PC-9 (cell line): ENCODE data around the gene GOLGA1. TPM values are rescaled to one million over a fixed set of nuclear protein-coding genes. Genes with fewer than 3 reads are reported as not detected.
A peak's percentile ranks its signal among the peaks of the same experiment; 100 is the strongest.

ENCODE experiments used
- BruUV-seq: library from RNA; stranded (reverse); fragments of 400-500 nt; replicated peaks from 2 replicates; lab custom pipeline; 2021; lab: Mats Ljungman, UMichigan
- CTCF ChIA-PET: fragments of 300-600 bp; sonication (Branson Sonifier 250); formaldehyde crosslinking; loops from one replicate; lab custom pipeline; 2022; ENCODE audit warnings: antibody characterized with exemption; lab: Charles Lee
- POLR2A ChIA-PET: fragments of 300-600 bp; sonication (Branson Sonifier 250); formaldehyde crosslinking; loops from one replicate; lab custom pipeline; 2022; ENCODE audit warnings: antibody characterized with exemption; ENCODE audit not compliant: unreplicated experiment; lab: Charles Lee
- DNase-seq, 2 experiments: peaks; one replicate each; pipeline versions ENCODE4 v3.0.0 to v3.0.0-alpha.2; 2015 to 2022; ENCODE audit warnings: mixed read lengths in 1 of 2
- H2AFZ ChIP-seq: fragments of 200-600 bp; sonication (generic); 2 replicates; pipeline ENCODE4 v1.8.1; 2017; ENCODE audit warnings: antibody characterized with exemption
- H3F3A ChIP-seq: fragments of 200-600 bp; sonication (generic); 2 replicates; pipeline ENCODE4 v1.8.1; 2017; ENCODE audit warnings: antibody characterized with exemption, mild to moderate bottlenecking, low read depth; ENCODE audit not compliant: insufficient read depth
- H3K27ac ChIP-seq: fragments of 200-600 bp; sonication (generic); 2 replicates; pipeline ENCODE4 v1.6.1; 2016; ENCODE audit warnings: mixed run types
- H3K27me3 ChIP-seq: fragments of 200-600 bp; sonication (generic); 2 replicates; pipeline ENCODE4 v1.6.1; 2016; ENCODE audit warnings: low read depth, mixed run types; ENCODE audit not compliant: insufficient read depth
- H3K36me3 ChIP-seq: fragments of 200-600 bp; sonication (generic); 2 replicates; pipeline ENCODE4 v1.6.1; 2016; ENCODE audit warnings: low read depth, mixed run types
- H3K4me1 ChIP-seq: fragments of 200-600 bp; sonication (generic); replicated peaks from 2 replicates; pipeline ENCODE4 v1.6.1; 2016; ENCODE audit warnings: mixed run types; ENCODE audit not compliant: insufficient read depth
- H3K4me2 ChIP-seq: fragments of 200-600 bp; sonication (generic); 2 replicates; pipeline ENCODE4 v1.6.1; 2017; ENCODE audit warnings: mixed run types
- H3K4me3 ChIP-seq: fragments of 200-600 bp; sonication (generic); 2 replicates; pipeline ENCODE4 v1.6.1; 2016; ENCODE audit warnings: mixed run types
- H3K79me2 ChIP-seq: fragments of 200-600 bp; sonication (generic); 2 replicates; pipeline ENCODE4 v1.6.1; 2017; ENCODE audit warnings: low read depth, mixed run types
- H3K9me2 ChIP-seq: fragments of 200-600 bp; sonication (generic); 2 replicates; pipeline ENCODE4 v1.8.1; 2017; ENCODE audit warnings: mild to moderate bottlenecking; ENCODE audit not compliant: insufficient read depth
- H3K9me3 ChIP-seq: fragments of 200-600 bp; sonication (generic); 2 replicates; pipeline ENCODE4 v1.8.1; 2016; ENCODE audit warnings: low read depth; ENCODE audit not compliant: insufficient read depth
- H4K20me1 ChIP-seq: fragments of 200-600 bp; sonication (generic); 2 replicates; pipeline ENCODE4 v1.8.1; 2017; ENCODE audit not compliant: insufficient read depth
- CTCF ChIP-seq: fragments of 200-600 bp; sonication (generic); conservative IDR thresholded peaks from 2 replicates; pipeline ENCODE4 v1.6.1; 2017; ENCODE audit warnings: mixed run types, antibody characterized with exemption, mild to moderate bottlenecking, moderate library complexity
- EZH2 ChIP-seq: fragments of 200-600 bp; sonication (generic); IDR thresholded peaks from 2 replicates; pipeline ENCODE4 v1.8.0; 2017; ENCODE audit warnings: antibody characterized with exemption, low read depth
- intact Hi-C: fragments of 100-400 bp; cut with micrococcal nuclease; formaldehyde crosslinking; loops from one replicate; pipeline ENCODE4 v1.10.0; 2022; ENCODE audit not compliant: unreplicated experiment
- total RNA-seq: library from RNA; stranded (reverse); gene quantifications from 2 replicates; pipeline ENCODE4 v1.2.3, GENCODE V29; 2021

Gene GOLGA1
- total RNA-seq, 1 experiment from 2014 or later: 23.0 TPM

- Histone ChIP-seq H2AFZ (no peak overlapping the region), H3K4me1 (peaks cover 44% of the 10 kb centered on the region), H3K27ac (peak overlapping the region; percentile 10; the same call in 1 of the 2 replicates), H3F3A (peaks cover 81% of the 10 kb centered on the region), H4K20me1 (peaks cover 53% of the 10 kb centered on the region), H3K36me3 (peaks cover 35% of the 10 kb centered on the region), H3K79me2 (peaks cover 34% of the 10 kb centered on the region), H3K4me2 (peak overlapping the region; percentile 97), H3K27me3 (no peaks in the 10 kb centered on the region), H3K4me3 (peak overlapping the region; percentile 97), H3K9me2 (no peaks in the 10 kb centered on the region), H3K9me3 (no peaks in the 10 kb centered on the region)
- no peak for TF ChIP-seq EZH2
- no peak for TF ChIP-seq CTCF
- BruUV-seq: no TSS peak
- DNase-seq: no peak
- intact Hi-C loops: loop anchor here (5.0 kb wide), 1 partner anchor 203 kb away; no protein-coding TSS in a partner anchor
- ChIA-PET CTCF (interaction anchor here (0.7 kb wide), 2 partner anchors 81 to 266 kb away, joined by 4 to 13 read pairs; no protein-coding TSS in a partner anchor), POLR2A (interaction anchor here (0.5 kb wide), 1 partner anchor 206 kb away, joined by 13 read pairs; no protein-coding TSS in a partner anchor)
Observed at GRCh38 chr9:124859803-124860581, 80.9 kb downstream of the GOLGA1 start.

DNA sequence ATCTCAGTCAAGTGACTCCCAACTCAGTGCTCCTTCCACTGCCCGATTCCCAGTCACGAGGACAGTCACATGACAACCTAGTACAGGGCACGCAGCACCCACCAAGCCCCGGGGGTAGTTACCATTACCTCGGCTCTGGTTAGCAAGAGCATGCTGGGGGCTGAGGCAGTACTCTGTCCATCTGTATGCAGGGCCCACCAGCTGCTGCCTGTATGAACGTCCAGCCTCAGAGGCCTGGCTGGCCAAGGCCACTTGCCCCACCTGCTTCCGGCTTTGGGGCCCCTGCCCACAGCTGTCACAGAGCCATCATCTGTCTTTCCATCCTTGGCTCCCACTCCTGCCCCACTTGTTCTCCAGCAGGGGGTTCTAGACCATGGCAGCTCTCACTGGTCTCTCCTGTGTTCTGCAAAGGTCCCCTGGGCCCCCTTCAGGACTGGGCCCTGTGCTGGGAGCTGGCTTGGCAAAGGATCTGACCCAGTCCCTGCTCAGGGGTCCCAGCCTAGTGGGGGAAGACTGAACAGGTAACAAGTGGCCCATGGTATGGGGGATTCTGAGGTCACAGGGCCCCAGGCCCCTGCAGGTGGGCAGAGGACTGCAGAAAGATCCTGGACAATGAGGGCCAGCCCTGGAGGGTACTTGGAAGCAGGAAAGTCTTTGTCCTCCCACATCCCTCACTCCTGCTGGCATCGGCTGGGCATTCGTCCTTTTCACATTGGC lies 82.4 kb downstream of the GOLGA1 start:
- Histone ChIP-seq H4K20me1 (peaks cover 53% of the 10 kb centered on the region), H3K27ac (peak overlapping the region; percentile 22; the same call in 1 of the 2 replicates), H3K4me3 (no peak overlapping the region), H3K9me3 (no peaks in the 10 kb centered on the region), H3K4me1 (peaks cover 39% of the 10 kb centered on the region), H3K27me3 (no peaks in the 10 kb centered on the region), H3K79me2 (peaks cover 34% of the 10 kb centered on the region), H3K9me2 (no peaks in the 10 kb centered on the region), H3K4me2 (peak overlapping the region; percentile 97), H3K36me3 (peaks cover 35% of the 10 kb centered on the region), H3F3A (peaks cover 90% of the 10 kb centered on the region), H2AFZ (no peak overlapping the region)
- intact Hi-C loops: no loop called here
- no peak for DNase-seq
- ChIA-PET CTCF (no interaction called here), POLR2A (no interaction called here)
- no TSS peak for BruUV-seq
- no peak for TF ChIP-seq EZH2
- TF ChIP-seq CTCF: no peak

DNA sequence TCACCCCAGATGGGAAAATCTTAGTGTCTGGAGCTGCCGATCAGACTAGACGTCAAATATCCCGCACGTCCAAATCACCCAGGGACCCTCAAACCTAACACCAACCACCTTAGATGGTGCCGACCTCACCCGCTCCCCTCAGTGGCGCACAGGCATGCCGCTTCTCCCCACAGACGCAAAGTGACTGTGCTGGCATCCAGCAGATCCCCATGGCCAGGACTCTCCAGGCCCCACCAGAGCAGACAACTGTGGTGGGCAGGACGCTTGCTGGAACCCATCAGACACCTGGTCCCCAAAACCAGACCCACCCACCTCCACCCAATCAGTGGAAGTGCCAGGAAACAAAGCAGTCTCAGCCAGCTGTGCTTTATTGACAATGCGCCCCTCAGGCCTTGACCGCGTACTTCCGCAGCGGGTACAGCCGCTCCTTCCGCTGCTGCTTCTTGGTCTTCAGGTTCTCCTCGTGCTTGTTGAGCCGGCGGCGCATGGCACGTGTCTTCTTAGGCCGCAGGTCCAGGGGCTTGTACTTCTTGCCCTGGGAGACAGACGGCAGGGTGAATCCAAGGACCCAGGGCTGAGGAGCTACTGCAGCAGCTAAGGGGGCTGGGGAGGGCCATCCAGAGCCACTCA lies 83.2 kb downstream of the GOLGA1 start:
- no TSS peak for BruUV-seq
- H3K27ac ChIP-seq: no peak overlapping the region
- no peak overlapping the region for H3K4me3 ChIP-seq
- peaks cover 31% of the 10 kb centered on the region for H3K4me1 ChIP-seq
- peaks cover 85% of the 10 kb centered on the region for H3F3A ChIP-seq
- TF ChIP-seq CTCF (no peak), EZH2 (no peak)
- POLR2A ChIA-PET: no interaction called here
- H3K9me3 ChIP-seq: no peaks in the 10 kb centered on the region
- H3K27me3 ChIP-seq: no peaks in the 10 kb centered on the region
- H3K4me2 ChIP-seq: no peak overlapping the region
- intact Hi-C loops: no loop called here
- H4K20me1 ChIP-seq: peaks cover 53% of the 10 kb centered on the region
- CTCF ChIA-PET: no interaction called here
- H3K36me3 ChIP-seq: peaks cover 35% of the 10 kb centered on the region
- no peaks in the 10 kb centered on the region for H3K9me2 ChIP-seq
- no peak for DNase-seq
- peaks cover 34% of the 10 kb centered on the region for H3K79me2 ChIP-seq
- no peak overlapping the region for H2AFZ ChIP-seq
